PC-9 (cell line): ENCODE data around the gene PSMC5.
"Not testable (repeated sequence)": the region's sequence is repeated elsewhere in the genome, so short reads cannot be mapped to it uniquely, and the experiment has no call there.

ENCODE experiments used
- CTCF ChIP-seq: fragments of 200-600 bp; sonication (generic); conservative IDR thresholded peaks from 2 replicates; pipeline ENCODE4 v1.6.1; 2017; ENCODE audit warnings: mixed run types, antibody characterized with exemption, mild to moderate bottlenecking, moderate library complexity
- EZH2 ChIP-seq: fragments of 200-600 bp; sonication (generic); IDR thresholded peaks from 2 replicates; pipeline ENCODE4 v1.8.0; 2017; ENCODE audit warnings: antibody characterized with exemption, low read depth

DNA sequence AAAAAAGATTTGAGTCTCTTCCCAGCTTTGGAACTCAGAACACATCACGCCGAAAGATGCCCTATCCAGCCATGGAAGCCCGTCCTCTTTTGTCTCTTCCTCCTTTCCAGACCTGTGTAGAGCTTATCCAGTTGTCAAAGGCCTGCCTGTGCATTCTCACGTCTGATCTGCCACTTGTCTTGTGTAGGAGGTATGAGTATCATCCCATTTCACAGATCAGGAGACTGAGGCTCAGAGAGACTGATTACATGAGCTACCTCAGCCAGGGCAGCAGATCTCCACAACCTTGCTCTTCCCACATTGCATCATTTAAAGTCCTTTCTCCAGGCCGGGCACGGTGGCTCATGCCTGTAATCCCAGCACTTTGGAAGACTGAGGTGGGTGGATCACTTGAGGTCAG lies 47.5 kb downstream of the PSMC5 start:
- not testable (repeated sequence) for TF ChIP-seq CTCF, EZH2
